Smooth muscle cell (in vitro differentiated cells): Measurements from ENCODE around the gene TWSG1. TPM values are rescaled to one million over a fixed set of nuclear protein-coding genes. Genes with fewer than 3 reads are reported as not detected.
A peak's percentile ranks its signal among the peaks of the same experiment; 100 is the strongest.
"Not testable (repeated sequence)": the region's sequence is repeated elsewhere in the genome, so short reads cannot be mapped to it uniquely, and the experiment has no call there.

ENCODE experiments used
- DNase-seq: peaks from one replicate; lab custom pipeline; 2025; ENCODE audit not compliant: unreplicated experiment; lab: John Stamatoyannopoulos, UW
- H2AFZ ChIP-seq: fragments of 200-600 bp; sonication (generic); 2 replicates; pipeline ENCODE4 v1.6.0; 2016; ENCODE audit warnings: antibody characterized with exemption, low read depth, mild to moderate bottlenecking
- H3F3A ChIP-seq: fragments of 200-600 bp; sonication (generic); 2 replicates; pipeline ENCODE4 v1.6.0; 2017; ENCODE audit warnings: antibody characterized with exemption, low read depth
- H3K27ac ChIP-seq: fragments of 200-600 bp; sonication (generic); 2 replicates; pipeline ENCODE4 v1.5.1; 2016; ENCODE audit warnings: low read depth, mild to moderate bottlenecking
- H3K27me3 ChIP-seq: fragments of 200-600 bp; sonication (generic); 2 replicates; pipeline ENCODE4 v1.6.1; 2016; ENCODE audit warnings: low read depth, mild to moderate bottlenecking
- H3K36me3 ChIP-seq: fragments of 200-600 bp; sonication (generic); 2 replicates; pipeline ENCODE4 v1.5.1; 2016; ENCODE audit warnings: low read depth
- H3K4me1 ChIP-seq: fragments of 200-600 bp; sonication (generic); 2 replicates; pipeline ENCODE4 v1.5.1; 2016; ENCODE audit warnings: low read depth
- H3K4me2 ChIP-seq: fragments of 200-600 bp; sonication (generic); 2 replicates; pipeline ENCODE4 v1.6.0; 2016; ENCODE audit warnings: mild to moderate bottlenecking
- H3K4me3 ChIP-seq: fragments of 200-600 bp; sonication (generic); 2 replicates; pipeline ENCODE4 v1.5.1; 2016; ENCODE audit warnings: mild to moderate bottlenecking
- H3K79me2 ChIP-seq: fragments of 200-600 bp; sonication (generic); 2 replicates; pipeline ENCODE4 v1.6.0; 2016; ENCODE audit warnings: low read depth, mild to moderate bottlenecking
- H3K9ac ChIP-seq: fragments of 200-600 bp; sonication (generic); 2 replicates; pipeline ENCODE4 v1.6.0; 2016; ENCODE audit warnings: low read depth
- H3K9me3 ChIP-seq: fragments of 200-600 bp; sonication (generic); replicated peaks from 2 replicates; pipeline ENCODE4 v1.5.1; 2016; ENCODE audit warnings: low read depth
- H4K20me1 ChIP-seq: fragments of 200-600 bp; sonication (generic); 2 replicates; pipeline ENCODE4 v1.6.0; 2016; ENCODE audit warnings: low read depth
- WGBS: methylation state at CpG from one replicate; pipeline ENCODE4 v1.1.7; 2016; ENCODE audit warnings: low lambda C conversion rate; 5-methylcytosine and 5-hydroxymethylcytosine counted together
- polyA plus RNA-seq: library from polyadenylated mRNA; unstranded; fragments of >200 nt; fragmentation: Nextera tagmentation; extraction: Ambion mirVana; gene quantifications from 2 replicates; pipeline ENCODE4 v1.2.1, GENCODE V29; 2016
- total RNA-seq: library from RNA; depleted of rRNA; stranded (reverse); fragments of >200 nt; gene quantifications from 2 replicates; pipeline ENCODE4 v1.2.3, GENCODE V29; 2014
- TF ChIP-seq, protein P1 (sequence below): fragments of 200-600 bp; sonication (generic); IDR thresholded peaks from 2 replicates; pipeline ENCODE4 v1.5.1; 2017; ENCODE audit warnings: borderline replicate concordance, mild to moderate bottlenecking, antibody characterized with exemption; ENCODE audit not compliant: insufficient read depth, poor library complexity, severe bottlenecking

TWSG1 gene
- total and polyA plus RNA-seq, 2 experiments from 2014 or later: 71.4 to 104 TPM

DNA sequence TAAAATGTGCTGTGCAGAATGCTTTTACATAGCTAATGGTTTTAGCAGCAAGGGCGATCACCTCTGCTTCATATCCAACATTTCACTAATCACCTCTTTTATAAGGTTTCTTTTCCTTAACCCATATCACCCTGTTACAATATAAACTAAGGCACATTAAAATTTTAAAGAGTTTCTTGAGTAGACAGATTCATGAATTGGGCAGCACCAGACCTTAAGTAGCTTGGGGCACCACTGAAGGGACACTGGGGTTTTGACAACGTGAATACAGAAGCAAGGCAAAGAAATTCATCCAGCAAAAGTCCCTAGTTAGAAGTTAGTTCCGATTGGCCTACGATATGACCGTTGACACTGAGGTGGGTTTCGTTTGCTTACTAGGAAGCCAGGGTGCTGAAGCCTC lies 96.7 kb downstream of the TWSG1 start:
- Histone ChIP-seq H3K4me3 (no peak overlapping the region), H2AFZ (no peak overlapping the region), H3K27ac (no peak overlapping the region), H3K4me2 (no peak overlapping the region), H3K9ac (no peak overlapping the region), H3K79me2 (no peaks in the 10 kb centered on the region), H3K4me1 (peaks cover 21% of the 10 kb centered on the region), H3K36me3 (no peaks in the 10 kb centered on the region), H3K9me3 (no peaks in the 10 kb centered on the region), H3K27me3 (no peaks in the 10 kb centered on the region), H3F3A (no peaks in the 10 kb centered on the region), H4K20me1 (no peaks in the 10 kb centered on the region)
- DNase-seq: no peak
- WGBS: 94% methylated on average over 6 of the region's 6 CpGs
- TF ChIP-seq, protein P1, sequence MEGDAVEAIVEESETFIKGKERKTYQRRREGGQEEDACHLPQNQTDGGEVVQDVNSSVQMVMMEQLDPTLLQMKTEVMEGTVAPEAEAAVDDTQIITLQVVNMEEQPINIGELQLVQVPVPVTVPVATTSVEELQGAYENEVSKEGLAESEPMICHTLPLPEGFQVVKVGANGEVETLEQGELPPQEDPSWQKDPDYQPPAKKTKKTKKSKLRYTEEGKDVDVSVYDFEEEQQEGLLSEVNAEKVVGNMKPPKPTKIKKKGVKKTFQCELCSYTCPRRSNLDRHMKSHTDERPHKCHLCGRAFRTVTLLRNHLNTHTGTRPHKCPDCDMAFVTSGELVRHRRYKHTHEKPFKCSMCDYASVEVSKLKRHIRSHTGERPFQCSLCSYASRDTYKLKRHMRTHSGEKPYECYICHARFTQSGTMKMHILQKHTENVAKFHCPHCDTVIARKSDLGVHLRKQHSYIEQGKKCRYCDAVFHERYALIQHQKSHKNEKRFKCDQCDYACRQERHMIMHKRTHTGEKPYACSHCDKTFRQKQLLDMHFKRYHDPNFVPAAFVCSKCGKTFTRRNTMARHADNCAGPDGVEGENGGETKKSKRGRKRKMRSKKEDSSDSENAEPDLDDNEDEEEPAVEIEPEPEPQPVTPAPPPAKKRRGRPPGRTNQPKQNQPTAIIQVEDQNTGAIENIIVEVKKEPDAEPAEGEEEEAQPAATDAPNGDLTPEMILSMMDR: no peak

DNA sequence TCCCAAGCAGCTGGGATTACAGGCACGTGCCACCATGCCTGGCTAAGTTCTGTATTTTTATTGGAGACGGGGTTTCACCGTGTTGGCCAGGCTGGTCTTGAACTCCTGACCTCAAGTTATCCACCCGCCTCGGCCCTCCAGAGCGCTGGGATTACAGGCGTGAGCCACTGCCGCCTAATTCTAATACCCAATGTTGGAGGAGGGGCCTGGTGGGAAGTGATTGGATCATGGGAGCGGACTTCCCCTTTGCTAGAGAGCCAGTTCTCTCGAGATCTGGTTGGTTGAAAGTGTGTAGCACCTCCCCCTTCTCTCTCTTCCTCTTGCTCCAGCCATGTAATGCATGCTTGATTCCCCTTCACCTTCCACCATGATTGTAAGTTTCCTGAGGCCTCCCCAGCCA lies 98.5 kb downstream of the TWSG1 start:
- H3K79me2 ChIP-seq, H4K20me1 ChIP-seq, H3K4me2 ChIP-seq, DNase-seq, H3K9me3 ChIP-seq, H3K4me3 ChIP-seq, H3F3A ChIP-seq, H3K9ac ChIP-seq, H3K27ac ChIP-seq, H3K27me3 ChIP-seq, H3K36me3 ChIP-seq: not testable (repeated sequence)
- peak overlapping the region; percentile 87 for H2AFZ ChIP-seq
- peaks cover 33% of the 10 kb centered on the region for H3K4me1 ChIP-seq
- WGBS: 94% methylated on average over 10 of the region's 10 CpGs

DNA sequence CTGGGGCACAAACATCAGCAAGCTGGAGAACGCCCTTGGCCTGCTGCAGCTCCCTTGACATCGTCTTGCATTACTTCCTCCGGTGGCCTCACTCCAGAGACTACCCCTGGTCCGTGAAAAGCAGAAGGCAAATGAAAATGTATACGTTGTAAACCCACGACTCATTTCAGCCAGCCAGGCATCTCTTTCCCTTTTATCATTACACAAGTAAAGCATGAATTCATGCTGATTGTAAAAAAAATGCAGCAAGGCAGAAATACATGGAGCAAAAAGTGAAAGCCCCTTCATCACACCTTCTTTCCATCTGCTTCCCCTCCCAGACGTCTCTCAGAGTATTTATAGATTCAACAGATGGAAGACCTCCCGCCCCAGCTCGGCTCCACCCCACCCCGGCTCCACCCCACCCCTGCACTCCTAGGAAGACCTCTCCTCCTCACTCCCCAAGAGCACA lies 99.1 kb downstream of the TWSG1 start:
- H3K27ac ChIP-seq: no peak overlapping the region
- H3K4me2 ChIP-seq: peak overlapping the region; percentile 59
- no peak overlapping the region for H3K9ac ChIP-seq
- no peak for DNase-seq
- H4K20me1 ChIP-seq: no peaks in the 10 kb centered on the region
- H3K9me3 ChIP-seq: no peaks in the 10 kb centered on the region
- no peaks in the 10 kb centered on the region for H3K36me3 ChIP-seq
- H3F3A ChIP-seq: no peaks in the 10 kb centered on the region
- H2AFZ ChIP-seq: peak overlapping the region; percentile 87
- TF ChIP-seq, protein P1: no peak
- WGBS: 42% methylated on average over 10 of the region's 10 CpGs
- H3K4me3 ChIP-seq: no peak overlapping the region
- no peaks in the 10 kb centered on the region for H3K79me2 ChIP-seq
- H3K27me3 ChIP-seq: no peaks in the 10 kb centered on the region
- H3K4me1 ChIP-seq: peaks cover 33% of the 10 kb centered on the region

DNA sequence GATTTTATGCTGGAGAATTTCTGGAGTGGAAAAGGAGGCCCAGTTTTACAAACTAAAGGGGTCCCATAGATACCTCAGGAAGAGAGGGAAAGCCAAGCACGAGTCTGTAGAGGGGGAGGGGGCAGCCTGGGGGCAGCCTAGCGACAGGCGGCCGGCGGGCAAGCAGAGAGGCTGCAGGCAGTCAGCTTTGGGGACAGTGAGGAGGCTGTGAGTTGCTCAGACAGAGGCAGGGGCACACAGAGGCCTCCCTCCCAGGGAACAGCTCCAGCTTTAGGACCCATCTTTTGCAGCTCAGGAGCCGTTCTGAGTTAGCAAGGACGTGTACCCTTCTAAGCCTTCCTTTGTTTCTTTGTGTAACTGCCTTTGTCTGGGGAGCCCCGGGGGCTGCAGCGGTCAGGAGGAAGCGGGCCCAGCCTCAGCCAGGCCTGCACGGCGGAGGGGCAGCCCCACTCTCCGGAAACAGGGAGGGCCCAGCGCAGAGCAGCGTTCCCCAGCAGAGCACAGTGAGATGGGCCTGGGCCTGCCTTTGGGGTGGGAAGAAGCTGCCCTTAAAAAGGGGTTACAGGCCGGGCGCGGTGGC lies 99.6 kb downstream of the TWSG1 start:
- Histone ChIP-seq H3K27ac (no peak overlapping the region), H3K79me2 (no peaks in the 10 kb centered on the region), H3K4me2 (peak overlapping the region; percentile 59), H3K9ac (no peak overlapping the region), H3F3A (no peaks in the 10 kb centered on the region), H4K20me1 (no peaks in the 10 kb centered on the region), H3K27me3 (no peaks in the 10 kb centered on the region), H3K4me3 (no peak overlapping the region), H3K9me3 (no peaks in the 10 kb centered on the region), H3K36me3 (no peaks in the 10 kb centered on the region), H3K4me1 (peaks cover 33% of the 10 kb centered on the region), H2AFZ (no peak overlapping the region)
- 79% methylated on average over 18 of the region's 18 CpGs for WGBS
- DNase-seq: no peak
- TF ChIP-seq, protein P1: no peak
